ENCODE data around the gene FRMD4A. TPM values are rescaled to one million over a fixed set of nuclear protein-coding genes. Genes with fewer than 3 reads are reported as not detected.

Gene FRMD4A
- total RNA-seq, 2 experiments from 2014 or later: 3.1 to 3.7 TPM

GRCh38 chr10:13678101-13678843 lies 652.5 kb downstream of the FRMD4A start:
- ATAC-seq (ENCODE audit: poor library complexity) (no peak), DNase-seq (no peak)
- no peaks in the 10 kb centered on the region for H3K27me3 ChIP-seq (ENCODE audit: control insufficient read depth in 1 of 2, insufficient read depth in 2 of 2, low read length in 2 of 2)
- intact Hi-C loops (cut with DNase I, micrococcal nuclease): no loop called here
- ChIA-PET POLR2A (no interaction called here), CTCF (no interaction called here)
- TF ChIP-seq CTCF (IDR thresholded peaks at IDR 0.05): no peak
- Mint-ChIP-seq H3K27ac (no peak overlapping the region), H3K27me3 (peaks cover 8% of the 10 kb centered on the region), H3K36me3 (ENCODE audit: low read depth) (no peaks in the 10 kb centered on the region), H3K4me1 (ENCODE audit: low read depth) (no peaks in the 10 kb centered on the region), H3K4me3 (no peak overlapping the region), H3K9me3 (no peaks in the 10 kb centered on the region)
- H3K4me1 ChIP-seq (ENCODE audit: insufficient read depth, low read length): no peaks in the 10 kb centered on the region
- no peaks in the 10 kb centered on the region for H3K9me3 ChIP-seq (ENCODE audit: control insufficient read depth in 1 of 2, insufficient read depth in 1 of 2, low read length in 2 of 2)
- H3K36me3 ChIP-seq (ENCODE audit: insufficient read depth, low read length): no peaks in the 10 kb centered on the region
- H3K27ac ChIP-seq (ENCODE audit: low read depth in 1 of 2, low read length in 2 of 2): no peak overlapping the region
- no peak overlapping the region for H3K4me3 ChIP-seq (ENCODE audit: low read length)

GRCh38 chr10:13674645-13675588 lies 655.8 kb downstream of the FRMD4A start:
- Histone ChIP-seq H3K4me1 (ENCODE audit: insufficient read depth, low read length) (no peaks in the 10 kb centered on the region), H3K9me3 (ENCODE audit: control insufficient read depth in 1 of 2, insufficient read depth in 1 of 2, low read length in 2 of 2) (no peaks in the 10 kb centered on the region), H3K36me3 (ENCODE audit: insufficient read depth, low read length) (no peaks in the 10 kb centered on the region), H3K4me3 (ENCODE audit: low read length) (no peak overlapping the region), H3K27me3 (ENCODE audit: control insufficient read depth in 1 of 2, insufficient read depth in 2 of 2, low read length in 2 of 2) (no peaks in the 10 kb centered on the region), H3K27ac (ENCODE audit: low read depth in 1 of 2, low read length in 2 of 2) (no peak overlapping the region)
- no peak overlapping the region for H3K27ac Mint-ChIP-seq
- ChIA-PET POLR2A (no interaction called here), CTCF (no interaction called here)
- H3K4me3 Mint-ChIP-seq: no peak overlapping the region
- intact Hi-C loops (cut with DNase I, micrococcal nuclease): no loop called here
- ATAC-seq (ENCODE audit: poor library complexity) (no peak), DNase-seq (no peak)
- TF ChIP-seq CTCF (IDR thresholded peaks at IDR 0.05): no peak
- H3K9me3 Mint-ChIP-seq: no peaks in the 10 kb centered on the region
- H3K27me3 Mint-ChIP-seq: peaks cover 8% of the 10 kb centered on the region
- H3K36me3 Mint-ChIP-seq (ENCODE audit: low read depth): no peaks in the 10 kb centered on the region
- H3K4me1 Mint-ChIP-seq (ENCODE audit: low read depth): no peaks in the 10 kb centered on the region

GRCh38 chr10:13673156-13673555 lies 657.6 kb downstream of the FRMD4A start:
- Mint-ChIP-seq H3K27me3 (no peaks in the 10 kb centered on the region), H3K36me3 (ENCODE audit: low read depth) (no peaks in the 10 kb centered on the region), H3K9me3 (no peaks in the 10 kb centered on the region), H3K27ac (no peak overlapping the region), H3K4me1 (ENCODE audit: low read depth) (no peaks in the 10 kb centered on the region), H3K4me3 (no peak overlapping the region)
- no peak overlapping the region for H3K4me3 ChIP-seq (ENCODE audit: low read length)
- no peak for TF ChIP-seq CTCF (IDR thresholded peaks at IDR 0.05)
- ATAC-seq (ENCODE audit: poor library complexity) (no peak), DNase-seq (no peak)
- H3K36me3 ChIP-seq (ENCODE audit: insufficient read depth, low read length): no peaks in the 10 kb centered on the region
- H3K27me3 ChIP-seq (ENCODE audit: control insufficient read depth in 1 of 2, insufficient read depth in 2 of 2, low read length in 2 of 2): no peaks in the 10 kb centered on the region
- no peak overlapping the region for H3K27ac ChIP-seq (ENCODE audit: low read depth in 1 of 2, low read length in 2 of 2)
- no peaks in the 10 kb centered on the region for H3K4me1 ChIP-seq (ENCODE audit: insufficient read depth, low read length)
- ChIA-PET CTCF (no interaction called here), POLR2A (no interaction called here)
- intact Hi-C loops (cut with DNase I, micrococcal nuclease): no loop called here
- H3K9me3 ChIP-seq (ENCODE audit: control insufficient read depth in 1 of 2, insufficient read depth in 1 of 2, low read length in 2 of 2): no peaks in the 10 kb centered on the region
